ENCODE results near the gene SDR42E2.
"Not testable (repeated sequence)": the region's sequence is repeated elsewhere in the genome, so short reads cannot be mapped to it uniquely, and the experiment has no call there.

The SDR42E2 gene

DNA sequence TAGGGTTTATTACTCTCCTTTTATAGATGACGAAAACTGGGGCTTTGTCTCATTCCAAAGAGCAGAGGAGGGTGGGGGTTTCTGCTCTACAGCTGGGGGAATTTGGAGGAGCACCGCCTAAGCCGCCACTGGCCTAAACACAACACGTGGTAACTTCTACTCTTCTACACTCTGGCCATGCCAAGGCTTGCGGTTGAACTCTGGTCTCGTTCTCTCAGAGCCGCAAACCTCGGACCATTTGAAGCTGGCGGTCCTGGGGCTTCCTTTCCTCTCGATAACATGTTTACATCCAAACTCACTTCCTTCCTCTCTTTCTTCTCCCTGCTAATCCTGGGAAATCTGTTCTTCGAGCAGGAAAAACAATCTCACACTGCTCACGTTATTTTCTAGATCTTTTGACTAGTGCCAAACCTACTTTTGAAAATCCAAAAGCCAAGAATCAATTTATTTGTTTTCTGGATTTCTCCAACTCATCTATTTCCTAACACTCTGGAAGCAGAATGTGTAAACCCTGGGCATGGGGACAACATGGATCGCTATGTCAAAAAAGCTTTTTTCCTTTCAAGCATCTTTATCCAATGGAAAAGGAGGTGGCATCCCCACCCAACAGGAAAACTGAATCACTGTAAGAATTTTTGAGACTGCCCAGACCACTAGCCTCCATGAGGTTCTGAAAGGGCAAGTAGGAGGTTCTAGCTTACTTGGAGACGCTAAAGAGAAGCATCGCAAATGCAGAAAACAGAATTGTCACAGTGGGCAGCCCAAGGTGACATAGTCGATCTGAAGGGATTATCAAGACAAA, 30.2 kb downstream of the SDR42E2 start:
- peak; percentile 89 for DNase-seq

GRCh38 chr16:22193063-22193411, 30.7 kb downstream of the SDR42E2 start:
- no peak for DNase-seq

- DNase-seq, result peak; percentile 49
These were observed 32.6 kb downstream of the SDR42E2 start for GRCh38 chr16:22194707-22195444.

GRCh38 chr16:22195445-22195694, 33.1 kb downstream of the SDR42E2 start:
- DNase-seq, result no peak

DNA sequence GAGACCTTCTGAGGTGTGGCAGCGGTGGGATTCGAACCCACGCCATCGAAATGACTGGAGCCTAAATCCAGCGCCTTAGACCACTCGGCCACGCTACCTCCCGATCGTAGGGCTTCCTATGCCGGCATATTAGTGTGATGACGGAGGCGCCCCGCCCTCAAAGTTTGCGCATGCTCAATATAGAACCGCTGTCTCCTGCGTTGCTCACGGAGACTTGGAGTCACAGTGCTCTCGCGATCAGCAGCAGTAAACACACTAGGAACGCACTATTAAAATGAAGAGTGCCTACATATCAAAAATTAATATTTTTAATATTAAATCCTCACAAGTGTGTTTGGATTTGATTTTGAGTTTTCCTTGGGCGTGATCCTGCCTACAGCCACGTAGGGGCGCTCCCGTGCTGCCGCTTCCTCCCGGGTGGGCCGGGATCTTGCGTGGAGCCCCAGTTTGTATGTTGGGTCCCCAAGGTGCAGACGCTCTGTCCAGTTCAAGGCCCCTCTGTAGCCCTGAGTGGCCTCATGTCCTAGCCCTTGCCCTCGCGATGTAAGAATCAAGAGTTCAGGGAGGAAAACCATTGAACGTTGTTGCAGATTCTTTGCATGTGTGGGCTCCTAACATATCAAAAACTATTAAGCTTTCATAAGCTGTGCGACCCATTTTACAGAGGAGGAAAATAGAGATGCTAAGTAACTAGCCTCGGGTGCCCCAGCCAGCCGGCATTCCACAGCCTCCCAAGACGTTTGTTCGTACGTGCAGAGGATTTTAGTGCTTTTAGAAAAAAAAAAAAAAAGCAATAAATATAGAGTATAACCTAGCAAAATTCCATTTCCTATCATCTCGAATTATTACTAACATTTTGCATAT, 33.6 kb downstream of the SDR42E2 start:
- peak; percentile 88 for DNase-seq

DNA sequence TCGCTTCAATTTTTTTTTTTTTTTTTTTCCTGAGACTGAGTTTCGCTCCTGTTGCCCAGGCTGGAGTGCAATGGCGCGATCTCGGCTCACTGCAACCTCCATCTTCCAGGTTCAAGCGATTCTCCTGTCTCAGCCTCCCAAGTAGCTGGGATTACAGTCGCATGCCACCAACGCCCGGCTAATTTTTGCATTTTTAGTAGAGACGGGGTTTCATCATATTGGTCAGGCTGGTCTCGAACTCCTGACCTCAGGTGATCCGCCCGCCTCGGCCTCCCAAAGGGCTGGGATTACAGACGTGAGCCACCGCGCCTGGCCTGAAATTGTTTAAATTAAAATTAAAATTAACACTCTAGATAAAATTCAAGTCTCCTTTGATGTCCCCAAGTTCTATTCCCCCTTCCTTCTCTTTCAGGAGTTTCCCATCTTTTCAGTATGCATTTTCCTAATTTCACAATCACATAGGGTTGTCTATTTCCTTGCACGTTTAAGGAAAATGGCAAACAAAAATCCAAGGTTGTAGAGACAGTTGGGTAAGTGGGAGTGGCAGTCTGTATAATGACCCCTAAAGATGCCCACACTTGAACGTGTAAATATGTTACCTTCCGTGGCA, 34.4 kb downstream of the SDR42E2 start:
- not testable (repeated sequence) for DNase-seq

- DNase-seq, result no peak
These were observed 36.4 kb downstream of the SDR42E2 start for GRCh38 chr16:22198547-22199293.

- DNase-seq, result no peak
These were observed 39.9 kb downstream of the SDR42E2 start for GRCh38 chr16:22202261-22202637.

DNA sequence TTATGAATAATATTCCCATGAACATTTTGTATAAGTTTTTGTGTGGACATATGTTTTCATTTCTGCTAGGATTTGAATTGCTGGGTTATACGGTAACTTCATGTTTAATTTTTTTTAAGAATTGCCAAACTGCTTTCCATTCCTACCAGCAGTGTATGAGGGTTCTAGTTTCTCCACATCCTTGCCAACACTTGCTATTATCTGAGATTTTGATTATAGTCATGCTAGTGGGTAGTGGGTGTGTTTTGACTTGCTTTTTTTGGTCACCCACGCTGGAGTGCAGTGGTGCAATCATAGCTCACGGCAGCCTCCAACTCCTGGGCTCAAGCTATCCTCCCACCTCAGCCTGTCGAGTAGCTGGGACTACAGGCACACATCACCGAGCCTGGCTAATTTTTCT, 40.8 kb downstream of the SDR42E2 start:
- no peak for DNase-seq

DNA sequence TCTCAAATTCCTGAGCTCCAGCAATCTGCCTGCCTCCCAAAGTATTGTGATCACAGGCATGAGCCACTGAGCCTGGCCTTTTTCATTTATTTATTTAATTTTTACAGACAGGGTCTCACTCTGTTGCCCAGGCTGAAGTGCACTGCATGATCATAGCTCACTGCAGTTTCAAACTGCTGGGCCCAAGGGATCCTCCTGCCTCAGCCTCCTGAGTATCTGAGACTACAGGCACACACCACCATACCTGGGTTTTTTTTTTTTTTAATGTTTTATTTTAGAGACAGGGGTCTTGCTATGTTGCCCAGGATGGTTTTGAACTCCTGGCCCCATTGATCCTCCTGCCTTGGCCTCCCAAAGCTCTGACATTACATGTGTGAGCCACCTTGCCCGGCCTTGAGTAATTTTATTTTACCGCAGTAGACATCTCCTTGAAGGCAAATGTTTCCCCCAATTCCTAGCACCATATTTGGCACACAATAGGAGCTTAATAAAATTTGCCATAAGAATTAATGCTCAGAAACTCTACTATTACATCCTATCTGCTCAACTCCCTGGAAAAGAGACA, 41.9 kb downstream of the SDR42E2 start:
- no peak for DNase-seq

GRCh38 chr16:22205577-22206012, 43.3 kb downstream of the SDR42E2 start:
- no peak for DNase-seq

GRCh38 chr16:22206013-22206841, 43.9 kb downstream of the SDR42E2 start, which contains the start of gene EEF2K:
Gene EEF2K, plus strand, starts transcription at chr16:22206278. Its CDS starts 19,452 bp downstream, at chr16:22225730.
- DNase-seq, result peak; percentile 74

- no peak for DNase-seq
These were observed 44.8 kb downstream of the SDR42E2 start for GRCh38 chr16:22206842-22207714.

GRCh38 chr16:22207715-22208360, 45.5 kb downstream of the SDR42E2 start:
- no peak for DNase-seq

- no peak for DNase-seq
These were observed 48.0 kb downstream of the SDR42E2 start for GRCh38 chr16:22210285-22210684.

DNA sequence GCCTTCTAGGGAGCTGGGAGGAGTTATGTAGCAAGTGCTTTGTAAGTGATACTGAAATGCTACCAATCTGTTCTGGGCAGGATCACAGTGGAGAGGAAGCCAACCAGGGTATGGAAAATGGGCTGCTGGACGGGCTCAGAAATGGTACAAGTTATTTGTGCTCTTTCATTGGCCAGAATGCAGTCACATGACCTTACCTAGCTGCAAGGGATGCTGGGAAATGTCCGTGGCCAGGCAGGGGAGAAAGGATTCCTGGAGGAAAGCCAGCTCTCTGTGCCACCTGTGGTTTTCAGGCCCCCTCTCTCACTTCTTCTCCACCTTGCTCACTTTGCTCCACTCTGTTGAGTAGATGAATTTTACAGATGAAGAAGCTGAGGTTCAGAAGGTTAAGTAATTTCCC, 48.5 kb downstream of the SDR42E2 start:
- no peak for DNase-seq

DNA sequence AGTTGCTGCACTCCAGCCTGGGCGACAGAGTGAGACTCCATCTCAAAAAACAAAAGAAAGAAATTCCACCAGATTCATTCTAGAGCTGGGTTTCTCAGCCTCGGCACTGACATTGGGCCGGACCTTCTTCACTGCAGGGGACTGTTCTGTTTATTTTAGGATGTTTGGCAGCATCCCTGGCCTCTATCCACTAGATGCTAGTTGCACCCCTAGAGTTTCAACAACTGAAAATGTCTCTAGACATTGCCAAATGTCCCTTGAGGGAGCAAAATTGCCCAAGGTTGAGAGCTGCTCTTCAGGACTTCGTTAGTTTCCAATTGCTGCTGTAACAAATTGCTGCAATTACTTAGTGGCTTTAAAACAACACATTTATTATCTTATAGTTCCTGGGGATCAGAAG, 50.9 kb downstream of the SDR42E2 start:
- no peak for DNase-seq

DNA sequence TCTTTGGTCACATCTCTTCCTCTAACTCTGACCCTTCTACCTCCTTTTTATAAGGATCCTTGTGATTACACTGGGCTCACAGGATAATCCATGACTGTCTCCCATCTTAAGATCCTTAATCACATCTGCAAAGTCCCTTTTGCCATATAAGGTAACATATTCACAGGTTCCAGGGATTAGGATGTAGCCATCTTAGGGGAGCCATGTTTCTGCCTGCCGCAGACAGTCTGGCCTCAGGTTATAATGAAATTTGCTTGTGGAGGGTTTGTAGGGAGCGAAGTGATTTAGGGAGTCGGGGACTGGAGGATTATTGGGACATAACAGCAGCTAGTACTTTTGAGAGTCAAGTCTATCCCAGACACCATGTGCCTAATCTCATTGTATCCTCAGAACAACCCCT, 51.5 kb downstream of the SDR42E2 start:
- no peak for DNase-seq

DNA sequence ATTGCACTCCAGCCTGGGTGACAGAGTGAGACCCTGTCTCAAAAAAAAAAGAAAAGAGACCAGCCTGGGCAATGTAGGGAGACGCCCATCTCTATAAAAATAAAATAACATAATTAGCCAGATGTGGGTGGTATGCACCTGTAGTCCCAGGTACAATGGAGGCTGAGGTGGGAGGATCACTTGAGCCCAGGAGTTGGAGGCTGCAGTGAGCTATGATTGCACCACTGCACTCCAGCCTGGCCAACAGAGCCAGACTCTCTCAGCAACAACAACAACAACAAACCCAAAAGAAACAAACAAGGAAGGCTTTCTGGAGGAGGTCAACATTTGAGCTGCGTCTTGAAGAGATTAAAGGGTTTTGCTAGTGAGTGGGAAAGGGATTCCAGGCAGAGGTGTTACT, 52.1 kb downstream of the SDR42E2 start:
- DNase-seq, result no peak

GRCh38 chr16:22214889-22215288, 52.6 kb downstream of the SDR42E2 start:
- DNase-seq, result no peak

All from CD4-positive, alpha-beta T cell treated with Interleukin-4 for 4 hours (primary cell).